Fibroblast of mammary gland (primary cell): Measurements from ENCODE around the gene RBM23.

ENCODE experiments used
- DNase-seq: peaks from one replicate; pipeline ENCODE4 v3.0.0-alpha.2; 2010; ENCODE audit warnings: low read depth
- H3K4me3 ChIP-seq: 2 replicates; pipeline ENCODE4 v1.5.1; 2011; ENCODE audit warnings: low read depth, mild to moderate bottlenecking, low read length, moderate library complexity; ENCODE audit not compliant: control insufficient read depth
- TF ChIP-seq, protein P1 (sequence below): conservative IDR thresholded peaks from 2 replicates; pipeline ENCODE4 v1.5.1; 2011; ENCODE audit warnings: low read depth, low read length, inconsistent platforms; ENCODE audit not compliant: control insufficient read depth, insufficient read depth

RBM23 gene

DNA sequence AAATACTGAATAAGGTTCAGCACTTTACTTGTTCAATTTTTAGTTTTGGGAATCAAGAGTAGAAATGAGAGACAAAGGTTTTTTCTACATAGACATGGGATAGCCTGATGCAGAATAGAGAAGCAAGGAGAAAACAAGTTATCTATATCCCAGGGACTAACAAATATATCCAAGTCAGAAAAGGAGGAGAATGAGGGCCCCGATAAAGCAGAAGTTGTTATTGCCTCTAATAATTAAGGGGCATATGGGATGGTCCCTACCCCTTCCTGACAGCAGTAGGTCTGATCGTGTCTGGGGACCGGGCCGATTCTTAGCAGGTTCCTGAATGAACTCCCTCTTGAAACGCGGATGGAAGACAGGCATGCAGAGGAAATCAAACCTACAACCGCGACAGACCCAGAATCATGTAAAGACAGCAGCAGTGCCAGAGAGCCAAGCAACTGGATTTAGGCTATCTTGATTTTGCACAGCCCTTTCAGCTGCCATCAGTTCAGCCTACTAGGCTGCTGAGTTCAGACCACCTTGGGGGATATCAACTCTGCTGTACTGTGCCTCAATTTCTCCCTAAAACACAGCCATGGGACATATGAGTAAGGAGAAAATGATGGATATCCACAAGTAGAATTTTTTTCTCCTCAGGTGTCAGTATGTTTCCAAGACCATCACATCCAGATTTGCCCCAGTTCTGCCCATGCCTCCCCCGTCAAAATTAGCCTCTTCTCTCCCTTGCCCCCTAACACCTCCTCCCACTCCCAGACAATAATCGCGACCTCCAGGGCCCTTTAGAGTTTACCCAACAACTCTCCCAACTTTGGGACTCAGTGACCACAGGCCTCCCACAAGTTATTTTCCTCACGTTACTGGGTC is 9.5 kb upstream of the RBM23 start:
- TF ChIP-seq, protein P1, sequence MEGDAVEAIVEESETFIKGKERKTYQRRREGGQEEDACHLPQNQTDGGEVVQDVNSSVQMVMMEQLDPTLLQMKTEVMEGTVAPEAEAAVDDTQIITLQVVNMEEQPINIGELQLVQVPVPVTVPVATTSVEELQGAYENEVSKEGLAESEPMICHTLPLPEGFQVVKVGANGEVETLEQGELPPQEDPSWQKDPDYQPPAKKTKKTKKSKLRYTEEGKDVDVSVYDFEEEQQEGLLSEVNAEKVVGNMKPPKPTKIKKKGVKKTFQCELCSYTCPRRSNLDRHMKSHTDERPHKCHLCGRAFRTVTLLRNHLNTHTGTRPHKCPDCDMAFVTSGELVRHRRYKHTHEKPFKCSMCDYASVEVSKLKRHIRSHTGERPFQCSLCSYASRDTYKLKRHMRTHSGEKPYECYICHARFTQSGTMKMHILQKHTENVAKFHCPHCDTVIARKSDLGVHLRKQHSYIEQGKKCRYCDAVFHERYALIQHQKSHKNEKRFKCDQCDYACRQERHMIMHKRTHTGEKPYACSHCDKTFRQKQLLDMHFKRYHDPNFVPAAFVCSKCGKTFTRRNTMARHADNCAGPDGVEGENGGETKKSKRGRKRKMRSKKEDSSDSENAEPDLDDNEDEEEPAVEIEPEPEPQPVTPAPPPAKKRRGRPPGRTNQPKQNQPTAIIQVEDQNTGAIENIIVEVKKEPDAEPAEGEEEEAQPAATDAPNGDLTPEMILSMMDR, result no peak
- H3K4me3 ChIP-seq, result peak overlapping the region; percentile 100
- no peak for DNase-seq

- DNase-seq, result no peak
- no peak overlapping the region for H3K4me3 ChIP-seq
- TF ChIP-seq, protein P1, result no peak
These were observed 7.4 kb upstream of the RBM23 start for GRCh38 chr14:22926316-22926715.

DNA sequence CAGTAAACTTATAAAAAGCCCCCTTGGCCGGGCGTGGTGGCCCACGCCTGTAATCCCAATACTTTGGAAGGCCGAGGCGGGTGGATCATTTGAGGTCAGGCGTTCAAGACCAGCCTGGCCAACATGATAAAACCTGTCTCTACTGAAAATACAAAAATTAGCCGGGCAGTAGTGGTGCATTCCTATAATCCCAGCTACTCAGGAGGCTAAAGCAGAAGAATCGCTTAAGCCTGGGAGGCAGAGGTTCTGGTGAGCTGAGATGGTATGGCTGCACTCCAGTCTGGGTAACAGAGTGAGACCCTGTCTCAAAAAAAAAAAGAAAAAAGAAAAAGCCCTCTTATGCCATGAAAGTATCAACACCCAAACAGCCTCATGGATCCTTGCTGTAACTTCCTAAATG is 6.6 kb upstream of the RBM23 start:
- no peak overlapping the region for H3K4me3 ChIP-seq
- TF ChIP-seq, protein P1, result no peak
- no peak for DNase-seq

- TF ChIP-seq, protein P1, result no peak
- no peak for DNase-seq
- H3K4me3 ChIP-seq, result no peak overlapping the region
These were observed 4.8 kb upstream of the RBM23 start for GRCh38 chr14:22923746-22924145.

DNA sequence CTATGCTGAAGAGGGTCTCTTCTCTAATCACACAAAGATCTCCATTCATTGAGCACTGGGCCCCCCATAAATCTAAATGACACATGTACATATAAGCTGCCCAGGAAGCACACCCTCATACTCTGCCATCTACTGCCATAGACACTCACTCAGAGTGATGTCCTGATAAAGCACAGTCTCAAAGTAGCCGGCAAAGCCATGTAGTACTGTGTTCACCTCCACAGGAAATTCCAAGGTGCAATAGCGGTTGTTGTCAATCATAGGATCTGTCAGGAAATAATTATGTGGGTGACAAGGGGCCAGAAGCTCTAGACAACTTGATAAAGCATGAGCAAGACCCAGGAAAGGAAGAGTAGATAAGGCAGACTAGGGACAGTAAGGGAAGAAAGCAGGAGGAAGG is 3.3 kb upstream of the RBM23 start:
- no peak overlapping the region for H3K4me3 ChIP-seq
- TF ChIP-seq, protein P1, result no peak
- no peak for DNase-seq

- DNase-seq, result no peak
- H3K4me3 ChIP-seq, result no peak overlapping the region
- TF ChIP-seq, protein P1, result no peak
These were observed 1.7 kb upstream of the RBM23 start for GRCh38 chr14:22920697-22921096.
